Stimulated activated CD4-positive, alpha-beta T cell treated with anti-CD3 and anti-CD28 coated beads, Interleukin-1b, Interleukin-23, amount 100 ng/mL, for 4 hours (primary cell): ENCODE data around the gene GTF2F2.

Experiments
- DNase-seq, 2 donors: peaks; one replicate each; pipeline ENCODE4 v3.0.0-alpha.2; 2020; ENCODE audit warnings: low read depth in 2 of 2

Gene GTF2F2

DNA sequence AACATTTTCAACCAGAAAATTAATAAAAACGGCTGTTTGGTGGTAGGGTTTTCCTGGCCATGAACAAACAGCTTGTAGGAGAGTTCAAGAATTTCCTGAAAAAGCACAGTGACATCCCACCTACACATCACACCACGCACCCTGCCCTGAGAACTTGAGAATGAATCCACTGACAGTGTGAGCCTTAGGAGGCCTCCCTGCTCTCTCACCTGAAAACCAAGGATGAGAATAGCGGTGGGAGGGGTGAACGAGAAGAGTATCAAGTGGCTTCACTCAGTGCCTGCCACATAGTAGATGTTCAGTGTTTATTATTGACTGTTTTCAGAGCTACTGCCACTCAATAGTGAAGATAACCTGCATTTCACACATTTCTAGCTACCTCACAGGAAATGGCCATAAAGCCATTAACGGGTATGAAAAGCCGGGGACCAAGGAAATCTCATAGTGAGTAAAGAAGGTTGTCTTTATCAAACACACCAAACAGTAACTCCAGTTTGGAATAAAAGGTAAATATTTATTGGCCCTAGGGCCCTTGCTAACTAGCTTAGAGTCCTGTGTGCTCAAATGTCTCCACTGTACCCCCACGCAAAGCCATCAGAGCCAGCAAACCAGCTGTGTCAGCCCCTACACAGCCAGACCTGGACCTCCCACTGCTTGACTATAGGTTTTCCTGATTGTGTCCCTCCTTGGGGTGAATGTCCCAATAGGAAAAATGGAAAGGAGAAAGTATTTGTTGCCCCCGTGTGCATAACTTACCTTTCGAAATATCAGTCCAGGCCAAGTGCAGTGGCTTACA is 180.1 kb downstream of the GTF2F2 start:
- DNase-seq, result no peak

DNA sequence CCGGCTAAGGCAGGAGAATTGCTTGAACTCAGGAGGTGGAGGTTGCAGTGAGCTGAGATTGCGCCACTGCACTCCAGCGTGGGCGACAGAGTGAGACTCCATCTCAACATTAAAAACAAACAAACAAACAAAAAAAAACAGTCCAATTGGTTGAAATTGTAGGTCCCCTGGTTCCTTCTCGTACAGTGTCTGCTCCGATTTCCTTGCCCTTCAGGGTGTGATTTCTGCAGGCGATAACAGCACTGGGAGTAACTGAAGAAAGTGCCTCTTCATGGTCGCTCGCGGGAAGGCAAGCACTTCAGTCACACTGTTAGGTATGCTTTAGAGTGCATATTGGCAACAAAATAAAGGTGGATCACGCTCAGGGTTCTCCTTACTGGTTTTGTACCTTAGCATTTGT is 181.0 kb downstream of the GTF2F2 start:
- DNase-seq, result no peak

DNA sequence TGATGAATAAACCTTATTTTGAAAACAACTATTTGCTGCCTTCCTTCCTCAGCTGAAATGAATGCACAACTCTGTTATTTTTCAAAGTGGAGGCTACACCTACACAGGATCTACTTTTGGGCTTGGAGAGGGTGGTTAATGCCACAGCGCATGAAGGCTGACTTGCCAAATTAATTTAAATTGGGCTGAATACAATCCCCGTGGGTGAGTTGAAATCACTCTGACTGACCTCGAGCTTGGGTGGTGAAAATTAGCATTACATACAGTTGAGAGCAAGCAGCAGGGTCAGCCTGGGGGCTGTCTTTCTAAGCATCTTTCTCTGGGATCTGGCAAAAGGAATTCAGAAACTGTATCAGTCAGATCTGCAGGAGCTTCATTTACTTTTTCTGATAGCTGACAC is 182.2 kb downstream of the GTF2F2 start:
- no peak for DNase-seq

DNA sequence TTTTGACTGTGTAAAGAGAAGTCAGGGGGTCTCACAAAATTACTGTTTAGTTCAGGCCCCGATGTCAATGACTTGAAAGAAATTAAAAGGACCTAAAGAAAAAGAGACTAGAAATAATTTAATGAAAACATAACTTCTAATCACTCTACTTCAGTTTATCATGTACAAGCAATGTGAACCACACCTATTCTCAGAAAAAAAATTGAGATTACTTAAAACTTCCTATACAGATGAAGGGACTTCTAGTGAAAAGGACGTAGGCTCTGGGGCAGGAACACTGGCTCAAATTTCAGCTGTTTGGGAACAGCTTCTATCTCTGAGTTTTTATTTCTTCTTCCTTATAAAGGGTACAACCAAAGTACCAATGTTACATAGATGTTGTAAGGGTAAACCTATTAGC is 182.7 kb downstream of the GTF2F2 start:
- DNase-seq, result no peak

DNA sequence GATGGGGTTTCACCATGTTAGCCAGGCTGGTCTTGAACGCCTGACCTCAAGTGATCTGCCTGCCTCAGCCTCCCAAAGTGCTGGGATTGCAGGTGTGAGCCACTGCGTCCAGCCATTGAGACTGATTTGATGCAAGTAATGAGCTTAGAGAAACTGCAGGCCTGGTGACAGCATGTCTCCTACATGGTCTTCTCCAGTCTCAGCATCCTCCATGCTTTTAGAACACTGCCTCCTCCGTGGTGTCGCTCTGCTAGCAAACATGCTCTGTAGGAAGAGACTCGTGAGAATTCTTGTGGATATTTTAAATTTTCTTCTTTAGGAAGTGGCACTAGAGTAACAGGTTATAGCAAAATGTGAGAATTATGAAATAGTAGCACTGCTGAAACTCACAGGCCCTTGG is 183.6 kb downstream of the GTF2F2 start:
- DNase-seq, result no peak

DNA sequence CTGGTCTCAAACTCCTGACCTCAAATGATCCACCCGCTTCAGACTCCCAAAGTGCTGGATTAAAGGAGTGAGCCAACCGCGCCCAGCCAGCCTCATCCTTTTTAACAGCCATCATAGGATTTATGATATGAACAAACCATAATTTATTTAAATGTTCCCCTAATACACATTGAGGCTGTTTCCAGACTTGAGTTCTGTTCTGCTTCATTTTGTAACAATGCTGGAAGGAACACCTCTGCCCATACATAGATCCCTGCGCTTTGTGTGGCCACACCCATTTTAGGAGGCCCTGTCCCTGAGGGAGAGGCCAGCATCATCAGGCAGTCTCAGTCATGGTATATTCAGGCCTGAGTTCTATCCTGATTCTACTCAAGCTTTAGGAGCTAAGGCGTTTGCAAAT is 184.8 kb downstream of the GTF2F2 start:
- no peak for DNase-seq

DNA sequence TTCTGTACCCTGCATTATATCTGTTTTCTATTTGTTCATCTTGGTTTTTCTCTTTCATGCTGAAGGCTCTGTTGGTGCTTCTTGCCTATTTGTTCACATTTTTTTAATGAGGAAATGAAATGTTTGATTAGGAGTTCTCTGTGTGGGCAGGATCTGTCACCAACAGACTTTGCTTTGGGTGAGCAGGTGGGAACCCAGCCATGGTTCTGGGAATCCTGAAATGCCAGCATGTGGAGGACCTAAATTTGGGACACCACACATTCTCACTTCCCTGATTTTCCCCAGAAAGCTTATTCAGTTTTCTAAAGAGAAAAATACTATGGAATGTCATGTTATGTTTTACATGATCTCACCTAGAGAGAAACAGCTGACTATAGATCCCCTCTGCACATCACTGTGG is 186.7 kb downstream of the GTF2F2 start:
- DNase-seq, result no peak

DNA sequence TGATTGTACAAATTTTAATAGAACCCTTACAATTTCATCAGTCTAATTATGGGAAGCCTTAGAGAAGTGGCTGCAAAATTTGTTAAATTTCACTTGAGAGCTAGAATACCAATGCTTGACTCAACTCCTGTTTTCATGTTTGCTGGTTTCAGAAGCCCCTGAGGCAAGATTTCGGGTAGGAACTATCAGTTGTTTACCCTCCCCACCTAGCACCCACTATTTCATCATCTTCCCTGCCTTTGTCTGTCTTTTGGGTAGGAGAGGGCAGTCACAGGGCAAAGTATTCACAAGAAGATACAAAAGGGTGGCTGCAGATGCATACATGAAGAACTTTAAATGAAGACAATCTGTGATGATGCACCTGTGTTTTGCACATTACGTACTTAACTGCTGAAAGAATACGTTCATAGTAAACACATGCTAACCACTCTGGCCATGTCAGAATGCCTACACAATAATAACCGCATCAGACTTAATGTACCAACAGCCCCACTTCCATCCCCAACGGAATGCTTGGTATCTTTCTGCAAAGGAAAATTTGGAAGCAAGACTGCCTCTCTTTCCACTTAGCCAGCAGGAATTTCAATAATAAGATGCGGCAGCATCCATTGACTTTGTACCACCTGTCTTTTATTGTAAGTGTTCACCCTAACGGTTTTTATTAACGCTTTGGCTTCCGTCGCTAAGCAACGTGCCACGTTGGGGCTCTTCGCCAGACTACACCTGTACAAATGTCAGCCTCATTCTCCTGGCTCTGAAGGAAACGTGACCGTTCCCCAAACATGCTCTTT is 190.2 kb downstream of the GTF2F2 start:
- no peak for DNase-seq

DNA sequence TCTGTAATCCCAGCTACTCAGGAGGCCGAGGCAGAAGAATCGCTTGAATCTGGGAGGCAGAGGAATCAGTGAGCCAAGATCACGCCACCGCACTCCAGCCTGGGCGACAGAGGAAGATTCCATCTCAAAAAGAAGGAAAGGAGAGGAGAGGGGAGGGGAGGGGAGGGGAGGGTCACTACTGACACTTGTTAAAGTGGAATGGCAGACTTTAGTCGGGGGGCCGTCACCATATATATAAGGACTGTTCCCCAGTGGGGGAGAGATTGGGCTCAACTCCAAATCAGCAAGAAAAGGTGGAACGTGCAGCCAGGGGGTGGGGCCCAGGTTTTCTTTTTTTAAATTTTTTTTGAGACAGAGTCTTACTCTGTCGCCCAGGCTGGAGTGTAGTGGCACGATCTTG is 194.5 kb downstream of the GTF2F2 start:
- DNase-seq, result no peak

DNA sequence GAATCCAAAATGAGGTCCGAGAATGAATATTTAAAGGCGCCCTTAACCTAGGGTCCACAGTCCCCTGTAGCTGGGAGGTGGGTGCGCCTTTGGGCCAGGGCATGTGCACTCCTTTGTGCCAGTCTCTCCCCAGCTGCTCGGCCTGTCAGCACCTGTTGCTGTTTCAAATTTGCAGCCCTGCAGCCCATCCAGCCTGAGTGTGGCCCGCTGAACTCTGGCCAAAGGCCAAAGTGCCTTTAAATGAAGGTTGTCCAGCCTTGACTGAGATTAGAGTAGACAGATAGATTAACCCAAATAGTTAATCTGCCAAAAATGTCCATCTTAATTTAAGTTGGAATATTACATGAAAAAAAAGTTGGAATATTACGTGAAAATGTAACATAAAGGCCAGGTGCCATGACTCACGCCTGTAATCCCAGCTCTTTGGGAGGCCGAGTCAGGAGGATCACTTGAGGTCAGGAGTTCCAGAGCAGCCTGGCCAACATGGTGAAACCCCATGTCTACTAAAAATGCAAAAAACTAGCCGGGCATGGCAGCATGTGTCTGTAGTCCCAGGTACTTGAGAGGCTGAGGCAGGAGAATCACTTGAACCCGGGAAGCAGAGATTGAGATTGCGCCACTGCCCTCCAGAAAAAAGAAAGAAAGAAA is 195.3 kb downstream of the GTF2F2 start:
- no peak for DNase-seq

DNA sequence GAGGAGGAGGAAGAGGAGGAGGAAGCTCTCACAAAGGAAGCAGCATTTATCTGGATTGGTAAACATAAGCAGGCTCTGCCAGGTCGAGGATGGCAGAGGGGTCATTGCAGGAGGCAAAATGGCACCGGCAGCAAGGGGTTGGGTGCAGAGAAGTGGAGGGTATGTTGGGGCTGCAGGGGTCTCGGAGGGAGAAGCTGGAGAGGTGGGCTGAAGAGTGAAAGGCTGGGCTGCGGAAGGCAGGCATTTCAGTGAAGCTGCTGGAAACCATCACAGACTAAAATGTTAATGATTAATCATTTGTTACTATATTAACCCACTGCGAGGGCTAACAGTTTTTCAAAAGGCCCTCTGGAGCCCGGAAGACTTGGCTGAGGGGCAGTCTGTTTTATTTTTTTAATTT is 196.0 kb downstream of the GTF2F2 start:
- DNase-seq, result no peak

DNA sequence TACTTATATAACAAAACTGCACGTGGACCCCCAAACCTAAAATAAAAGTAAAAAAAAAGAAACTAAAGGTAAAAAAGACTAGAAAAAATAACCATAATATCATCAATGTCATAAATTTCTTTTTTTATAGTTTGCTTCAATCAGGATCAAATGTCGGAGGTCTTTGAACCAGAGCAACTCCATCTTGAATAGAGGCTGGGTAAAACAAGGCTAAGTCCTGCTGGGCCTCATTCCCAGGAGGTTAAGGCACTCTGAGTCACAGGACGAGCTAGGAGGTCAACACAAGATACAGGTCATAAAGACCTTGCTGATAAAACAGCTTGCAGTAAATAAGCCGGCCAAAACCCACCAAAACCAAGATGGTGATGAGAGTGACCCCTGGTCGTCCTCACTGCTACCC is 196.7 kb downstream of the GTF2F2 start:
- DNase-seq, result no peak

DNA sequence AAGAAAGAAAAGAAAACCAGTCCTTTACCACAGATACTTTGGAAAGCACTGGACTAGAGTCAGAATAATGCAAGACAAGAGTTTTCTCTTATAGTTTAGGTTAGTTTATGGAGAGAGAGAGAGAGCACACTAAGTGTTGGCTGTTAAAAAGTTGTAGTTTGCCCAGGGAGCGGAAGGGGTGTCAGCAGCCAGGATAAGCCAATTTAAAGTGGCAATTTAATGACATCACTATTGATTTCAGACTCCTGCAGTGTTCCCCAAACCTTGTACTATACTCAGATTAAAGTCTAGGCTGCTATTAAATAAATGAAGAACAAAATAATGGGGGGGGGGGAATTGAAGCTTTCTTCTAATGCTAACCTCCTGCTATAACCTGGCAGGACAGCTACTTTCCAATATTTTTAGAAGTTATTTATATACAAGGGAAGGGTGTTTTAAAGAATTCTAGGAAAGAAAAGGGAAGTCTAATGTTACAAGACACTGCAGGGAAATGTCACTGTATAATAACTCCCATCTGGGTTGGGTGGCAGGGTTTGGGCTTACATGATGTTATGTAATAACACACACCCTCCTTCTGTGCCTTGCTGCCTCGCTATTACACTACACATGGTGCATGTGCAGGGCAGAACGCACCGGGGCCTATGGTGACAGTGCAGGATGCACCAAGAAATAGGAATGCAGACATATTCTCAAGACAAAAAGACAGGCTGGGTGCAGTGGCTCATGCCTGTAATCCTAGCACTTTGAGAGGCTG is 200.7 kb downstream of the GTF2F2 start:
- no peak for DNase-seq

DNA sequence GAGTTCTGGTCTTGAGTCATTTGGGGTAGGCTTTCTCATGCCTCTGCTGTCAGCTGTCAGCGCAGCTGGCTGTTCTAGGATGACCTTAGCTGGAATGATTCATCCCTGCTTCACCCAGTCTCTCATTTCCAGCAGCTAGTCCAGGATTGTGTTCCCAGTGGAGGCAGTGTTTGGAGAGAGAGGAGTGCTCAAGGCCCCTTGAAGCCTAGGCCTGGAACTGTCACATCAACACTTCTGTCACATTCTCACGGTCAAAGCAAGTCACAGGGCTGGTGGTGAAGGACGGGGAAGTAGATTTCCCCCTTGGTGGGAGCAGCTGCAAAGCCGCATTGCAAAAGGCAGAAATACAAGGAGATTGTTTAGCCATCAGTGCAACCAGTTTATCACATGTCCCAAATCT is 205.5 kb downstream of the GTF2F2 start:
- no peak for DNase-seq

DNA sequence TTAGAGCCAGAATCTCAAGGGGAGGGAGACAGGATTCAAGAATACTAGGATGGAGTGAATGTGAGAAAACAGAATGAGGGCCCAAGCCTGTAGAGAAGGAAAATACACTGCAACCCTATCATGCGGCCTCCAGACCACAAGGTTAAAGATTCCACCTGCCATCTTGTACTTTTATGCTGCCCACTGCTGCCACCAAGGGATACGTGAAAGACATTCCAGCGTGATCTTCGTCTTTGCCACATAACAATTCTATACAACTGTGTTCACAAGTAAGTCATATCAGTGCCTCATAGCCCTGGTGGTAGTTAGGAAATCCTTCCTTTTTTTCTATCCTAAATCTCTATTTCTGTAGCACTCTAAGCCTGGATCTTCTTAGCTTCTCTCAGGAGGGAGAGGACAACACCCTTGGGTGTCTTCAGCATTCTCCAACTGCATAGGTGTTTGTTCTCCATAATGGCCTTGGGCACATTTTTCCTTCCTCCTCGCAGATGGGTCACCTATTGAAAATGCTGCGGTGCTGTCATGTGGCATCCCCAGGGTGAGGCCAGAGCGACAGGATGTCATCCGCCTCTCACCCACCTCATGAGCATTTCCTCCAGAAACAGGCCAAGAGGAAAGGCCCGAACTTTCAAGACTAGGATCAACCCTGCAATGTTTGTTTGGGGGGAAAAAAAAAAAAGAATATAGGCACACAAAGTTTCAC is 207.1 kb downstream of the GTF2F2 start:
- no peak for DNase-seq

DNA sequence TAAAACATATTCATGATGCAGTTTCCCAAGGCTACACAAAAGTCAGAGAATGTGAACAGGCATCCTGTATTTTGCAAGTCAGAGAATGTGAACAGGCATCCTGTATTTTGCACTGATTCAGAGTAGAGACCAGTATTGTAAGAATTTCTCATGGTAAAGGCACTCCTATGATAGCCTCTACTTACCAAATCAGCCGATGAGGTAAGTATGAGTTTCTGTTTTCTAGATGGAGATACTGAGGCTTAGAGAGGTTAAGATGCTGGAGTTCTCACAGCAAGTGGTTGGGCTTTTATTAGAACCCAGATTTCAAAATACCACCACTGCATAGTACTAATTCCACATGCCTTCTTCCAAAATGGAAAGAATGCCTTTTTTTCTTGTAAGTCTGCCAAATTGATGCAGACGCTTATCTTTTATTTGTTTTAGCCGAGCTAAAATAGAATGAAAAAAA is 208.4 kb downstream of the GTF2F2 start:
- no peak for DNase-seq

DNA sequence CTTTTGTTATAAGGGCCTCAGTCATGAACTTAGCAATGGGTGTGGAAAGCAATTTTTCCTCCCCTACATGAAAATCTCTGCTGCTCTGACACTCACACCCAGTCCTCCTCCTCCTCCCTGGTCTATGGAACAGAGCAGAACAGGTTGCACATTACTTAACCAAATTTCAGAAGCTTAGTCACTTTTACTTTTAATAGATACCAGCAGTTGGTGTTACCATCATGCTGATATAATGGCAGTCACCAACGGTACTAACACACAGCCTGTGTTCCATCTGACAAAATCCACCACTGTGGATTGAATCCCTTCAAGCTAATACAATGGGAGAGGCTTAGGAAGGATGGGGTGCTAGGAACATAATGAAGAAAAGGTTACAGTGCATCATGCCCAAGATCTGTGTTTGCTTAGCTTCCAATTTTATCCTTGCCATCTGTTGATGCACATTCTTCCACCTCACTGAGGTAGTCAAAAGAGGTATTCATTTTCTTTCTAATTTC is 210.9 kb downstream of the GTF2F2 start:
- DNase-seq, result no peak

DNA sequence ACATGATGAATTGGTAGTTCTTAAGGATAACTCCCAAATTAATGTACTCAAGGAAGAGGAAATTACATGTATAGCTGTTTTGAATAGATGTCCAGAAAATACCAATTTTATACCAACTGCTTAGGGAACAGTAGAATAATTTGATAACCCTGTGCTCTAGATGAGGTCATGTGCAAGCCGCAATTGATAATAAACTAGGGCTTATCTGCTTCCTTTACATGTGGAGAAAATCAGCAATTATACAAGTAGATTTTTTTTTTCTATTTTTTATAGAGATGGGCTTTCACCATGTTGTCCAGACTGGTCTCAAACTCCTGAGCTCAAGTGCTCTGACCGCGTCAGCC is 211.4 kb downstream of the GTF2F2 start:
- no peak for DNase-seq

DNA sequence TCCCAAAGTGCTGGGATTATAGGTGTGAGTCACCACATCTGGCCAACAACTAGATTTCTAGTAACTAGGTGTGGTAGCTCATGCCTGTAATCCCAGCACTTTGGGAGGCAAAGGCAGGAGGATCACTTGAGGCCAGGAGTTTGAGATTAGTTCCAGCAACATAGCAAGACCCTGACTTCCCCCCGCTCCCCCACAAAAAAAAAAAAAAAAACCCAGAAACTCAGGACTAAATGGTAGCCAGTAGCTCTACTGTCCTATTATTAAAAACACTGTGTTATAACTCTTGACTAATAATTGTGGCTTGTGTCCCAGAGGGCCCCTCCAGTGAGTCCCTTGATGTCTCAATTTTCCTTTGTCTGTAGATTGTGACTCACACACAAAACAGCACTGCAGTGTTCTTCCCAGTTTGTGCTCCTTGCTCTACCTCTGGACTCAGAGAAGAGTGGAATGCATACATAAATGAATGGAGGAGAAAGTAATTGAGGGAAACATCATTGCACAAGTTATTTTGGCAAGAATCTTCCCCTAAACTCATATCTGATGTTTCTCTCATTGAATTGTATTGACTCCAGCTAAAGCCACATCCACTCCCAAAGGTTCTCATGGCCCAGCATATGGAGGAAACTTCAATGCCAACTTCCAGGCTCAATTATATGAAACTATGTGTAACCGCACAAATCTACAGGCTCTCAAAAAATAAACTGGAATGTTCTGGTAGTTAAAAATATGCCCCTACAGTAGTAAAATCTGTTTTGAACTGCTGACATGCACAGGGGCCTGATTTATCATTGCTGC is 211.9 kb downstream of the GTF2F2 start:
- no peak for DNase-seq

DNA sequence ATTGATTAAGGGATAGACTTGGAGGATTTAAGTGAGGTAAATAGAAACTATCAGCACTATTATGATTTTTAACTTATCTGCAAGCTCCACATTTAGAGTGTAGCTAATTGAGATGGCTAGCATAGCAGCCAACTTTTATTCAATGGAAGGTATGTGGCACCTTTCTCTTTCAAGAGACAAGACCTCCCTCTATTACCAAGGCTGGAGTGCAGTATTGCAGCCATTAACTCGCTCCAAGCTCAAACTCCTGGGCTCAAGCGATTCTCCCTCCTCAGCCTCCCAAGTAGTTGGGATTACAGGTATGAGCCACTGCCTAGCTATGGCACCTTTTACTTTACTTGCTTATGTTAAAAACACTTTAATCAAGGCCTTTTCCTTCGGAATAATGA is 212.5 kb downstream of the GTF2F2 start:
- DNase-seq, result no peak
